NCI-H2107 (cell line): Measurements from ENCODE around the gene FSCN2.

Experiments used
- DNase-seq: peaks from one replicate; lab custom pipeline; 2025; lab: John Stamatoyannopoulos, UW

The FSCN2 gene

DNA sequence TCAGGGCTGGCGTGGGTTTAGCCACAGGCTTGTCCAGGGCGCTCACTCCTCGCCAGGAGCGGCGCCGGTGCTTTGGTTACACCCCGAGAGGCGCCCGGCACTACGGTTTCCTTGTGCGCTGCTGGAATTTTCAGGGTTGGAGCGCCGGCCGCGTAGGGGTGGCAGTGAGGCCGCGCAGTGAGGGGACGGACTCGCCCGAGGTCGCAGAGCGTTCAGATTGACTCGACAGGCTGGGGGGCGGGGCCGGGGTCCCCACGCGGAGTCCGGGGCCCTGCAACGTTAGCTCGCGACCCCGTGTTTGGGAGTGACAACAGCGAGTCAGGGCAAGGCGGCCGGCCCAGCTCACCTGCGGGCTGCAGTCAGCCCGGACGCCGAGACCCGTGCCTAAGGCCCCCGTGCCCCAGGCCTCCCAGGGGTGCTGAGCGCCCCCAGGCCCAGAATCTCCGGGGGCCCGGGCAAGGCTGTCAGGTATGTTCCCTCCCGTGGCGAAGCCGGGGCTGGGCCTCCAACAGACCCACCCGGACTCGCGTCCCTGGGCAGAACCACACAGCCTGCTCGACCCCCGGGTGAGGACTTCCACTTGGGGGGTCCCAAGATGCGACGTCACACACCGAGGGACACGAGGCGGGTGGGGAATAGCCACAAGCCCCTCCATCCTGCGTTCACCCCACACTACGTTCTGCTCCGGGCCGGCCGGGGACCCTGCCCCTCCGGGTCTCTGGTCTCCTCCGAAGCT is 14.3 kb upstream of the FSCN2 start:
- DNase-seq = no peak

- DNase-seq = no peak
These were observed 13.8 kb upstream of the FSCN2 start for GRCh38 chr17:81514489-81514738.

GRCh38 chr17:81514739-81515529 is 13.2 kb upstream of the FSCN2 start:
- DNase-seq = no peak

DNA sequence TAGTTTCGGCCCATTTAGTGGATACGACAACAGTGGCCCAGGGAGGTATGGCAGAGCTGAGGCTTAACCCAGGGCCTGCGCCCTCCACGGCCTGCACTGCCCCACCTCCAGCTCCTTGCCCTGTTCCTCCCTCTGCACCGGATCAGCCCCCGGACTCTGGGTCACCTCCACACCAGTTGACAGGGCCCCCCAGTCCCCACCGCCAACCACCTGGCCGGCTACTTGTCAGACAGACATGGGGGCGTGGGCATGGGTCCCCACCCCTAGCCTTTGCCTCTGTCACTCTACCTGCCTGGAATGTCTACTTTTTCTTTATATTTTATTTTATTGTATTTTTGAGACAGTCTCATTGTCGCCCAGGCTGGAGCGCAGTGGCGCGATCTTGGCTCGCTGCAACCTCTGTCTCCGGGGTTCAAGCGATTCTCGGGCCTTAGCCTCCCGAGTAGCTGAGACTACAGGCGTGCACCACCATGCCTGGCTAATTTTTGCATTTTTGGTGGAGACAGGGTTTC is 12.6 kb upstream of the FSCN2 start:
- no peak for DNase-seq

- DNase-seq = no peak
These were observed 11.7 kb upstream of the FSCN2 start for GRCh38 chr17:81516439-81516838.

DNA sequence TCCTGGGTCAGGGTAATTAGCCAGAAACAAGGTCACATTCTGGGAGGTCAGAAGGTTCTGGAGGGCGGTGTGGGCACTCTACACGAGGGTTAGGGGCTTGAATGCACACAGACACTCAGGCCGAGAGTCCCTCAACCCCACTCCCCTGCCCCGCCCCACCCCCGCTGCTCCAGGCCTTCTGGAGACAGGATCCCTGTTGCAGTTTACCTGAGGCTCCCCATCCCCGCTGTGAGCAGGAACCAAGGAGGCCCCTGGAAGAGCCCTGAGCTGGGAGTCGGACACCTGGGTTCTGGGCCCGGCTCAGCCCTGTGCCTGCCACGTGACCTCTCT is 11.2 kb upstream of the FSCN2 start:
- no peak for DNase-seq

DNA sequence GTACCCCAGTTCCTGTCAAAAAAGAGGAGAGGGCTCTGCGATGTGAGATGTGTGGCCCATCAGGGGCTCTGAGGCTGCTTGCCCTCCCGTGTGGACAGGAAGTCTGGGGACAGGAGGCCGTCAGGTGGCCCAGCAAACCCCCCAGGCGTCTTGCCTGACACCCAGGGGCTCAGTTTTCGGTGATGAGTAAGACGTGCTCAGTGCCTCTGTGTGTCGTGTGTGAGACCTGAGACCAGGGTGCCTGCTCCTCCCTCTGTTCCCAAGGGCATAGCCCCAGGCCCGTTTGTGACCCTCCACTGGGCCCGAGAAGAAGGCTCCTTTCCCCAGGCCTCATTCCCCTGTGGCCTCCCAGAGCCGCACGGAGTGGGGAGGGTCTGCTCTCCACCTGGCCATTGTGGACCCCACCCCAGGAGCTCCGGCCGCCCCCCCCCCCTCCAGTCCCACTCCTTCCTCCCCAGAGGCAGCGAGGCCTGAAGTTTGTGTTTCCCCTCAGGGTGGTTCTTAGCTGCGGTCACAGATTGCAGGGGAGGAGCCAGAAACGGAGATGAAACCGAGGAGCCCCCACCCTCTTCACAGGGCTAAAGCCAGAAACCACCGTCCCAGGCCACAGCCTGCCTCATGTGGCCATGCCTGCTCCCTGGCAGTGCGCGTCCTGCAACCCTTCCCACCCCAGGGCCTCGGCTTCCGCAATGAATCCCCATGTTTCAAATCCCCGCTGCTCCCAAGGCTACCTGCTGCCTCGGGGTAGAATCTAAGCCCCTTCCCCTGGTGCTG is 10.7 kb upstream of the FSCN2 start:
- no peak for DNase-seq

- no peak for DNase-seq
These were observed 9.9 kb upstream of the FSCN2 start for GRCh38 chr17:81518113-81518784.

- no peak for DNase-seq
These were observed 9.3 kb upstream of the FSCN2 start for GRCh38 chr17:81518785-81519283.

DNA sequence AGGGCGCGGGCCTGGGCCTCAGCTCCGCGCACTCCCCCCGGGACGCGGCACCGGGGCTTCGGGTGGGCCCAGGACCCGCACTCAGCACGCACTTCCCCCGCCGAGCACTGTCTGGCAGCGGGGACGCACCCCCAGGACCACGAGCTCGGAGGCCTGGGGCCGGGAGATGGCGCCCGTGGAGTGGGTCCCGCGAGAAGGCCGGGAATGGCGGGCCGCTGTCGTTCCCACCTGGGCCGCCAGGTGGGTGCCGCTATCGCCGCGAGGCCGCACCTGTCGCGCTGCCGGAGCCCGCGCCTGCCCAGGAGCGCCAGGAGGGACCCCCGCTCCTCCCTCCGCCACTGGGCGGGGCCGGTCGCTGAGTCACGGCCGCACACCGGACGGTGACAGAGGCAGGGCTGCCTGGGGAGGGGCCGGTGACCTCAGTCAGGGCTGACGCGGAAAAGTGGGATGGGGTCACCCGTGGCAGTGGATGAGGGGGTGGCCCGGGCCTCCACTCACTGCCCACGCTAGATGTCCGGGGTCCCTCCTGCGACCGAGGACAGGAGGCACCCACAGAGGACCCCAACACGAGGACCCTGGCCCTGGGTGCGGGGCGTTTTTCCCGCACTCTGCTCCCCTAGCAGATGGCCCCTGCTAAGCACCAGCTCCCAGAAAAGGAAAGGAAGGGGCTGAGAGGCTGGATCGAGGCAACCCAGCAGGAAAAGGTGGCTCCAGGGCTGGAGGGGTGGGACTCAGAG is 8.7 kb upstream of the FSCN2 start:
- DNase-seq = peak; percentile 78

GRCh38 chr17:81520021-81520901 is 7.9 kb upstream of the FSCN2 start:
- DNase-seq = no peak

- DNase-seq = no peak
These were observed 5.4 kb upstream of the FSCN2 start for GRCh38 chr17:81522491-81523401.

- DNase-seq = no peak
These were observed 4.7 kb upstream of the FSCN2 start for GRCh38 chr17:81523402-81524038.

- DNase-seq = no peak
These were observed 3.9 kb upstream of the FSCN2 start for GRCh38 chr17:81524039-81524864.

GRCh38 chr17:81524865-81525159 is 3.4 kb upstream of the FSCN2 start:
- no peak for DNase-seq

DNA sequence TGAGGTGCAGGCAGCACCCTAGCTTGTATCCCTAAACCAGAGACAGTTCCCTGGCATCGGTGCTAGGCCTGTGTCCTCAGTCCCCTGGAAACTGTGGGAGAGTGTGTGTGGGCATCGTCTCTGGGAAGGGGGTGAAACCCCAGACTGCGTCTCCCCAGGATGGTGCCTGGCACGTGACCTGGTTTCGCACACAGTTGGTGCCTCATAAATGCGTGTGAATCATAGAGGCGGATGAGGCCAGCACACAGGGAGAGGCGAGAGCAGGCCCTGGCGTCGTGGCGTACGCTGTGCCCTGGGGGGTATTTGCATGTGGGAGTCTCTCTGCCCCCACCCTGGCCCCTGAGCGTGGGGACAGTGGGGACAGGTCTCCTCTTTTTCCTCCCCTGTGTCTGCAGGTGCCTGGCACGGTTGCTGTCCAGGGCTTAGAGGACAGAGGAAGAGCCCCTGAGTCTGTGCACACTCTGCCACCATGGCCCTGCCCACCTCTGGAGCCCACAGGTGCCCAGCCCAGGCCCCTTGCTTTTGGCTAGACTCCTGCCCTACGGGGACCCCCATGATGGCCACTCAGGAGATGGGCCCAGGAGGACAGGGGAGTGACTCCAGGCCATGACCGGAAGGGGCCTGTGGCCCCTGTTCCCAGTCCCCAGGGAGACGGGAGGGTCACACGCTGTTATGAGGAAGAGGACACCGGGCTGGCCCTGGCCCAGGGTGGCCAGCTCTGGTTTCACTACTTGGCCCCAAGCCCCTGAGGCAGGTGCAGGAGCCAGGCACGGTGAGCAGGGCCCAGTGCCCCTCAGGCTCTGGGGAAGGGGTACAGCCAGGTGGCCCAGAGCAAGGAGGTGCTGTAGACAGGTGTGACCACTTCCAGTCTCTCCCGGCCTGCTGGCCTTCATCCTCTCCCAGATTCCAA is 1.3 kb upstream of the FSCN2 start:
- no peak for DNase-seq

DNA sequence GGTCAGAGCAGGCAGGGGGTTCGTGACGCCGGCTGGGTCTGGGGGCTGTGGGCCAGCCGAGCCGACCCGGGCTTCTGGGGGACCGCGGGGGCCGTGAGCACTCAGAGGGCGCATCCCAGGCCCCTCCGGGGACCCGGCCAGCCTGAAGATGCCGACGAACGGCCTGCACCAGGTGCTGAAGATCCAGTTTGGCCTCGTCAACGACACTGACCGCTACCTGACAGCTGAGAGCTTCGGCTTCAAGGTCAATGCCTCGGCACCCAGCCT is 140 bp downstream of the FSCN2 start:
- DNase-seq = no peak
